Neural progenitor cell (in vitro differentiated cells): Measurements from ENCODE around the gene TOP2B.

Experiments used
- CTCF ChIP-seq: fragments of 200-600 bp; sonication (generic); IDR thresholded peaks from 2 replicates; pipeline ENCODE4 v1.5.1; 2017; ENCODE audit warnings: antibody characterized with exemption, mild to moderate bottlenecking
- EZH2 ChIP-seq: fragments of 200-600 bp; sonication (generic); IDR thresholded peaks from 2 replicates; pipeline ENCODE4 v1.6.1; 2017; ENCODE audit warnings: antibody characterized with exemption, mild to moderate bottlenecking, moderate library complexity

- TF ChIP-seq CTCF (no peak), EZH2 (no peak)
Measured at GRCh38 chr3:25568525-25569078, 96.1 kb downstream of the TOP2B start.
